GM18873 (cell line): ENCODE data around the gene PCA3.
"Not testable (repeated sequence)": the region's sequence is repeated elsewhere in the genome, so short reads cannot be mapped to it uniquely, and the experiment has no call there.

ENCODE experiments used
- ATAC-seq: cut with Tn5 transposase; IDR thresholded peaks from one replicate; pipeline ENCODE4 v1.9.1; 2021; ENCODE audit warnings: mild to moderate bottlenecking, moderate library complexity, moderate number of reproducible peaks; ENCODE audit not compliant: unreplicated experiment, low FRiP score

Gene PCA3

DNA sequence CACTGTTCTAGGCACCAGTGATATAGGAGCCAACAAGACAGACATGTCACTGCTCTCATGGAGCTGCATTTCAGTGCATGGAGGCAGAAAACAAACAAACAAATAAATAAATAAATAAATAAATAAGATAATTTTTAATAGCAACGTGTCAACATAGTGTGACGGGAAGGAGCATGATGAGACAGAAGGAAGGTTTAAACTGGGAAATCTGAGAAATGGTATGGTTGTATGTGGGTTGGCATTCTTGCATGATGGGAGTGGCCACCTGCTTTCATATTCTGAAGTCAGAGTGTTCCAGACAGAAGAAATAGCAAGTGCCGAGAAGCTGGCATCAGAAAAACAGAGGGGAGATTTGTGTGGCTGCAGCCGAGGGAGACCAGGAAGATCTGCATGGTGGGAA, at the start of gene PCA3:
PCA3 (plus strand) TSS at position 301 of the 400 bp plus-strand sequence.
- ATAC-seq = no peak

DNA sequence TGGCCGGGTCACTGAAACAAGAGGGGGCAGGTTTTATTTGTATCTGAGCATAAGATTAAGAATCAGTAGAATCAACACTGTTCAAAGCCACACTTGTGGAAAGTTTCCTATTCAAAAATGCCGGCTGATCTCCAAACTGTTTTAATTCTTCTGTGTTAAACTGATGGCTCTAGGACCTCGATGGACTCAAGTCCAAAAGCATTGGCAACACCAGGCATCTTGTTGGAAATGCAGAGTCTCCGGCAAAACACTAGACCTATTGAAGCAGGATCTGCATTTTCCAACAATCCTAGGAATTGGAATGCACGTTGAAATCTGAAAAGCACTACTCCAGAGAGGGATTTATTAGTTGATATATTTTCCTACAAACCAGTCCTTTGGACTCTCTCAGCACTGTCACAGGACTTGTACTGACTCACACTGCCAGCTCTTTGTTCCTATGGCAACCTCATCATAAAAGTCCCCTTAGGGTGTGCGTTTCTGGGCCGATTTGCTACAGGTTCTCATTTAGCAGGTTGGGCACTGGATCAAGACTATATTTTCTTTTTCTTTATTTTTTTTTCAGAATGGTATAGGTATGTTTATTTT, 48.1 kb upstream of the PCA3 start:
- no peak for ATAC-seq

DNA sequence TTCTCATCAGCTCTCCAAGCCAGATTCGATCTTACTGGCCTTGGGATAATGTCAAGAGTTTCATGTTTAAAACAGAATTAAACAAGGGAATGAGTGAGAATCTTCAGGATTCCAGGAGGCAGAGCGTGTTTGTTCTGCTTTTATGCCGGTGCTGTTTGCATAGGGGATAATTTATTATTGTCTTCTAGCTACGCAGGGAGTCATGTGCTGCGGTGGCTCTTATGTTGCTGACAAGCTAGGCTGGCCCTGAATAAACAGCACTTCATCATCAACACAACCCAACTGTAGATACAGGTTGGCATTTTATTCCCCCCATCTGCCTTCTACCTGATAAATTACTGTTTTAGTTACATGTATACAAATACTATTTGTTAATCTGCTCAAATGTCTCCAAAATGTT, 47.1 kb upstream of the PCA3 start:
- no peak for ATAC-seq

DNA sequence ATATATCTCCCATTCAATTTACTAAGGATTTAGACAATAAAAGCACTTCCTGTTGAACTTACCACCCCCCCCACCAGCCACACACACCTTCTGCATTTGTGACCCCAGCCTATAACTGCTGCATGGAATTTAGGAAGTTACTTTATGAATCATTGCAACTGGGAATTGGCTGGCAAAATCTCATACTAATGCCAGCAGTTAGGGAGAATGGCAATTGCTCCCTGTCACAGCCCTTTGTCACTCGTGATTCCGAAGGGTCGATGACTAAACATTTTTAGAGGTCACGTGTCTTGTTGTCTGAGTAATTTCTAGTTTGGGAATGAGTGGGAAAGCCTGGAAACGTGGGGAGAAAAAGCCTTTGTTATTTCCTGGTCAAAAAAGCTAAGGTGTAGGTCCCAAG, 46.6 kb upstream of the PCA3 start:
- no peak for ATAC-seq

DNA sequence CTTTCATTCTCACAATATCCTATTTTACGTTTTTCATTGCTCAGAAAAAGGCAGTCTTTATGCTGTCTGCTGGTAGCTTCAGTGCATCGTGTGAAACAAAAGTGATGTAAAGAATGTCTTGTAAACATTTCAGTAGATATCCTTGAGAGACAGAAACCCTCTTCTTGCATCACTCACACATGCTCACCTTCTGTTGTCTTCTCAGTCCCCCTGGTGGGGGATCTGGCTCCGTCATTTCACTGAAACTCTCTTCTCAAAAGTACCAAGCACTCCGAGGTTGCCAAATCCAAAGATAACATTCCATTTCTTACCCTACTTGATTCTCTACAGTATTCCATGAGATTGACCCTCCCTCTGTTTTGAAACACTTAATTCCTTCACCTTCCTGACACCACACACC, 46.1 kb upstream of the PCA3 start:
- ATAC-seq = no peak

DNA sequence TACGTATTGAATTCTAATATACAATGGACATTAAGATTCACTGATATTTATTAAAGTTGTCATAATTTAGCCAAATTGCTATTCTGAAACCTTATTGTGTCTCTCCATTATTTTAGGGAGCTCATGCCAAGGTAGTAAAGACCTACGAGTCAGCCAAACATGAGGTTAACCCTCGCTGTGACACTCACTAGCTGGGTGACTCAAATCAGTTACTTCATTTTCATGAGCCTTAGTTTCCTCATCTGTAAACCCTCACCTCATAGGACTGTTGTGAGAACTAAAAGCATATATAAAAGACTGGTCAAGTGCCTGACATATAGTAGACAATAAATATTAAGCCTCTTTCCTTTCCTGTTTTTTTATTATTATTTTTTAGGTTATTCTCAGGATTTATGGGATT, 44.0 kb upstream of the PCA3 start:
- no peak for ATAC-seq

DNA sequence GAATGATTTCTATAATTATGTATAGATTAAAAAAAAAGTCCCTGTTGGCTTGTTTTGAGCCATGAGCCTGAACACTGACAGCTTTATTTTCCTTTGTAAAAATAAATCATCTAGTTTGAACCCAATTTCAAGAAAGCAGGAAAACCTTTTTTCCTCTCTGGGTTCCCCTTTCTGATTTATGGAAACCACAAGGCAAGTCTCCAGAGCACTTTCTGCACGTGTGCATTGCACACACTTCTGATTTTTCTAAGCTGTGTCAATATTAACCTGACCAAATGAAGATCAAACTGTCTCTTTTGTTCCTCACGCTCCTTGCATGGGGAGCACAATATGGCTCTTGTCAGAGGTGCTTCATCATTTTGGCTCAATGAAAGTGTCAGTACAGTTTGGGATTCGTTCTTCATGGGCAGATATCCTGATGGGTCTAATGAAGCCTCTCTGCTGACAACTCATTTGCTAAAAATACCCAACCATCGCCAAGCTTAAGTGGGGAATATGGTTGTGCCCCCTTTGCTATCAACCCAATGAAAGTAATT, 39.2 kb upstream of the PCA3 start:
- ATAC-seq = no peak

DNA sequence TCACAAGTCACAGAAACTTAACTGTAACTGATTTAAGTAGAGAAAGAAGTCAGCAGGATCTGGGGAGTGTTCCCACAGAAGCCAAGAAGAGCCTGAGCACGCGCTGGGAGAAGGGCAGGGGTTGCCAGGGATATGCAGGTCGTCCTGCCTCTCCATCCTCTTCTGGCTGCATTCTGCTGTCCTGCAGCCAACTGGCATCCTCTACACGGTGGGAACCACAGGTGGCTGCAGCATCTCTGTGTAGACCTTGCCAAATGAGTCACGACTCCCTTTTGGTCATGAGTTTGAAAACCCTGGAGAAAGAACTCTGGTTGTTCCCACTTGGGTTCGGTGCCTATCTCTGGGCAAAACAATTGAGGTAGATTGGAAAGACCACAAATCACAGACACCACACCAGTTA, 38.4 kb upstream of the PCA3 start:
- ATAC-seq = no peak

DNA sequence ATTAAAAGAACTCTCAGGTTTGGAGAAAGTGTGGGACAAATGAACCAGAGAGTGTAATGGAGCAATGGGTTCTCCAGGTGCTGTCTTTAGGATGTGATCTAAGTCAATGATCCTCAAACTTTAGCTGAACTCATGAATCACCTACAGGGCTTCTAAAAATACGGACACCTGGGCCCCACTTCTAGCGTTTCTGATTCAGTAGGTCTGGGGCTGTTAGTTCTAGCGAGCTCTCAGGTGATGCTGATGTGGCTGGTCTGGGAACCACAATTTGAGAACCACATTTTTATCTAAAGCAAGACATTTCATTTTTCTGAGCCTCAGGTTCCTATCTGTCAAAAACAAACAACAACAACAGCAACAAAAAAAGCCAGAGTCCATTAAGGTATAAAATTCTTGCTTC, 35.1 kb upstream of the PCA3 start:
- ATAC-seq = no peak

DNA sequence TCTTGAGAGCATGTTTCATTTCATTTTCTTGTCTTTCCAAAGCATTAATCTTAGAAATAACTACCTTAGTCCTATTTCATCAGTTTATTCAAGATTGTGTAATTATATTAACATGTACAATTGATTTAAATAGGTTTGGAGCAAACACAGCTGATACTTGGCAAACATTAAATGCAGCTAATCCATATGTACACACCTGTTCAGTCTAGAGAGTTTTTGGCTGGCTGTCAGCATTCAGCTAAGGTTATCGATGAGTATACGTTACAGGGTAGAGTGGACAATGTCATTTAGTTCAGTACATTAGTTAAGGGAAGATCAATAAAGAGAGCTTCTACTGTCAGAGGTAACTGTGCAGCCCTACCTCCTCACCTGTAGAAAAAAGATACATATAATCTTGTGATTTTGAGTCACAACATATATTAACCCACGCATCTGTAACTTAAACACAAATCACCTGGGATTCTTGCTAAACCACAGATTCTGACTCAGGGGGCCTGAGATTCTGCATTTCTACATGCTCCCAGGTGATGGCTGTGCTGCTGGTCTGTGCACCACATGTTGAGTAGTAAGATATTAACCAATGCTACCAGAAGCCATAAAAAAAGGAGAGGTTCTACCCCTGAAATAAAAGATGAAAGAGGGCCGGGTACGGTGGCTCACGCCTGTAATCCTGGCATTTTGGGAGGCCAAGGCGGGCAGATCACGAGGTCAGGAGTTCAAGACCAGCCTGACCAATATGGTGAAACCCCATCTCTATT, 34.1 kb upstream of the PCA3 start:
- ATAC-seq = no peak

DNA sequence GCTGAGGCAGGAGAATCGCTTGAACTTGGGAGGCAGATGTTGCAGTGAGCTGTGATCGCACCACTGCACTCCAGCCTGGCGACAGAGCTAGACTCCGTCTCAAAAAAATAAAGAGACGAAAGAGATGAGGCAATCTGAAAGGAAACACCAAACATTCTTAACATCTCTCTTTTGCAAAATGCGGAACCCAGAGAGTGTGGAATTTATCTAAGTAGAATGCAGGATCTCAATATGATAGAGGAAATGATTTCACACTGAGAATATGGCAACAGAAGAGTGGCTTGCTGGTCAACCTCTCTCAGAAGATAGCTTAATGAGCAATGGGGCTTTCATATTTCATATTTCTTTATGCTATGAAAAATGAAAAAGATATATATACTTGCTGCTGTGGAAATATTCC, 33.4 kb upstream of the PCA3 start:
- ATAC-seq = no peak

DNA sequence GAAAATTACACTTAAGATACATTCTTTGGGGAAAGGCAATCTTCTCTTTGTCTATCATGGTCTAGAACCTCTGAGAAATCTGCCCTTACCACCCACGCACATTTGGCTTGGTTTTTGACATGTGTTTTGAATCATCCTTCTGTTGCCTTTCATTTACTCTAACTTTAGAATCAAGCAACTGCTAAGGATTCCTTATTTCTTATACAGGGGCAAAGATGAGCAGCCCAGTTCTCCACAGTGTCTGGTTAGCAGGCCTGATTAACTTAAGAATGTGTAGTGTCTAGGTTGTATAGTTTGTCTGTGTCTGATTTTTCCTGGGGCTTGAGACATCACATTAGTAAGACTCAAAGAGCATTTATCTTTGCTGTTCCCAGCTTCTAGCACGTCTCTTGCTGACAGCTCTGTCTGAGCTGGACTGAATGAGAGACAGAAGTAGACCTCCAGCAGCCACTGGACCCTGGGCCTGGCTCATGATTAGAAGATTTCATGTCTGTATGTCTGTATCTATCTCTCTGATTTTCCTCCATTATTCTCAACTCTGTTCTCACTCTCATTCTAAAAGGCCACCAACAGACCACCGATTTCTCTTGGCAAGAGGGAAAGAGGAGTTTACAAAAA, 31.8 kb upstream of the PCA3 start:
- no peak for ATAC-seq

DNA sequence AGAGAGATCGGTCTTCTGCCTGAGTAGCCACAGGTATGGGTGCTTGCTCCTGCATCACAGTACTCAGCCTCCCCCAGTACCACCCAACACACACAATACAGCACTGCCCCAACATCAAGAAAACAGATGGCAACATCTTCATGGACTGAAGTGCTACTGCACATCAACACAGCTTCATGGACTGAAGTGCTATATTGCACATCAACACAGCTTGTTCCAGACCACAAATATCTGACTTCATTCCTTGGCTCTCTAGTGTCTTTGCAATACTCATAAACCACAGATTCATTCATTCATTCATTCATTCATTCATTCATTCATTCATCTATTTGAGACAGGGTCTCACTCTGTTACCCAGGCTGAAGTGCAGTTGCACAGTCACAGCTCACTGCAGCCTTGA, 31.1 kb upstream of the PCA3 start:
- ATAC-seq = no peak

DNA sequence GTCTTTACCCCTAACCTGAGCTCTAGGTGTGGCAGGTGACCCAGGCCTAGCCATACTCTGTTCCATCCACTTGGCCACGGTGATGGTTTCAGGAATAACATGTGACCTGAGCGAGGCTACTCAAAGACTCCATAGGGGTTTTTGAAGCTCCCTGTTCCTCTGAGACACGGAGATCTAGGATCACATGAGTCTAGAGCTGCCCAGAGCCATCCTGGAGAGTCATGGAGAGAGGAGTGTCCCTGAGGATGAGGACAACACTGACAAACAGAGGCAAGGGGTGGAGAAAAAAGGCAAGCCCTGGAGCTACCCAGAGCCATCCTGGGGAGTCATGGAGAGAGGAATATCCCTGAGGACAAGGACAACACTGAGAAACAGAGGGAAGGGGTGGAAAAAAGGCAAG, 29.5 kb upstream of the PCA3 start:
- ATAC-seq = no peak

DNA sequence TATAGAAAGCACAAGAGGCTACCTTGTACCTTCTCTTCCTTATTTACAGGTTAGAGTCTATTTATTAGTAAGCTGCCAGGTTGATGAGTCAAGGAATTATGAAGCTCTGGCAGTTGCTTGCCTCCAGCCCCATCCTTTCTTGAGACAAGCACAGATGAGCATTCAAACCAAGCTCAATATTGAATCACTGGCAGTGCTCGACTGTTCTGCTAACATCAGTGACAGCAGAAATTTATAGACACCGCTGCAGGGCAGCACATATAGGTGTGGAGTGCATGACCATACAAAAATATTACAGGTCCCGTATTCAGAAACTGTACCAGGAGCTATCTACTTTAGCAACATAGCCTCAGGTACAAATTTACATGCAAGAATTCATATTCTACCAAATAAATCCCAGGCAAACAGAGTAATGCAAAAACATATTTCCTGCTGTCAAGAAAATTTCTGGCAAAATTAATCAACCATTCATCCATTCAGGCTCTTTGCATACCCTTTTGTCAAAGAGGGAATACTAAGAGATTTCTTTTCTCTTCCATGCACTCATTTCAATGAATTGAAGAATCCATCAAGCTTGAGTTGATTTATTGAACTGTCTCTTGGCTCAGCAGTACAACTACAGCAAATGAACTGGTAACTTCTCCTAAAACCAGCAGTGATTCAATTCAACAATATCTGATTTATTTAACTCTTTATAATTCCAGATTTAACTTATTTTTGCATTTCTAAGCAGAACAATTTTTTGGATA, 26.9 kb upstream of the PCA3 start:
- no peak for ATAC-seq

DNA sequence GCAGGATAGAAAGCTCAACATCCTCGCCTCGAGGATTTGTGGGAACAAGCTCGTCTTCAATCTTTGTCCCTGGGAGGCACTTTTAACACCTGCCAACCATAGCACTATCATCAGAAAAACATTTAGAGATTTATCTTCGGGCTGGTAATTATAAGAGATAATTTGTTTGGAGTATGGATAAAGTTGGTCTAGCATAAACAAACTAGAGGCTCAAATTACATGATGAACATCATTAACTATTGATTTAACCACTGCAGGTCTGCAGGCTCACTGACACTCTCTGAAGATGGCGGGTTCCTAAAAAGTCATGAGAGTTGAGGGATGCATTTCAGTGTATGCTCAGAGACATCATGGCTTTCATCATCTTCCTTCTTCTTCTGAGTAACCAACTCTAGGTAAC, 25.8 kb upstream of the PCA3 start:
- no peak for ATAC-seq

DNA sequence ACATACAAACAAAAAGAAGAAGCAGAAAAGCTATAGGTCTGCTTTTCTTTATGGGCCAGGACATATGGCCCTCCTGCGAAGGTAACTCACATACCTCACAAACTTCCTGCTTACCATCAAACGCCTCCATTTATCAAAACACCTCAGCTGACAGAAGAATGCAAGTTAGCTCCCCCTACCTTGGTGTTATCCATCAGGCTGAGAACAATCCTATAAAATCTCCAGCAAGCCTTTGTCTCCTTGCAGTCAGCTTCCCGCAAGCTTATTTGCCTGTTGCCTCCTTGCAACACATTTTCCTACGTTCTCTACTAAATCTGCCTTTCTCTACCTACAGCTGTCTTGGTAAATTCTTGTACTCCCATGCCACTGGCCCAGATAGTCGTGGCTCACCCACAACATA, 22.7 kb upstream of the PCA3 start:
- ATAC-seq = no peak

DNA sequence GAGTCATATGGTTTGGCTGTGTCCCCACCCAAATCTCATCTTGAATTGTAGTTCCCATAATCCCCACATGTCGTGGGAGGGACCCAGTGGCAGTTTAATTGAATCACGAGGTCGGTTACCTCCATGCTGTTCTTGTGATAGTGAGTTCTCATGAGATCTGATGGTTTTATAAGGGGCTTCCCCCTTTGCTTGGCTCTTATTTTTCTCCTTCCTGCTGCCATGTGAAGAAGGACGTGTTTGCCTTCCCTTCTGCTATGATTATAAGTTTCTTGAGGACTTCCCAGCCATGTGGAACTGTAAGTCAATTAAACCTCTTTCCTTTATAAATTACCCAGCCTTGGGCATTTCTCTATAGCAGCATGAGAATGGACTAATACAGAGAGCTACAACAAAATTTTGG, 21.3 kb upstream of the PCA3 start:
- not testable (repeated sequence) for ATAC-seq

DNA sequence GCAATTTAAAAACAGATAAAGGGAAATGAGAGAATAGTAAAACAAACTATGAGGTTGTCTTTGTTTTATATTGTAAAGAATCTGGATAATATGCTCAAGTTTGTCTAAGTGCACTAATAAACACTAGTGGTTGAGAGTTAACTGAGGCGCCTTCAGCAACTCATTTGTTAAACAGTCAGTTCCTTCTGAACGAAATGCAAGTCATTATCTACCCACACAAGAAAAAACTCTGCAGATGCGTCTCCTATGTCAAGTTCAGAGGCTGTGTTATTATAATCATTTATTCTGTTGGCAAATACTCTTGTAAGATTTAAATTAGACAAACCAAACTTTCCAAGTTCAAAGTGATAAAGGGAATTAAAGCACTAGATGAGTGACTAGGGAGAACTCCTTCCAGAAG, 20.3 kb upstream of the PCA3 start:
- no peak for ATAC-seq

DNA sequence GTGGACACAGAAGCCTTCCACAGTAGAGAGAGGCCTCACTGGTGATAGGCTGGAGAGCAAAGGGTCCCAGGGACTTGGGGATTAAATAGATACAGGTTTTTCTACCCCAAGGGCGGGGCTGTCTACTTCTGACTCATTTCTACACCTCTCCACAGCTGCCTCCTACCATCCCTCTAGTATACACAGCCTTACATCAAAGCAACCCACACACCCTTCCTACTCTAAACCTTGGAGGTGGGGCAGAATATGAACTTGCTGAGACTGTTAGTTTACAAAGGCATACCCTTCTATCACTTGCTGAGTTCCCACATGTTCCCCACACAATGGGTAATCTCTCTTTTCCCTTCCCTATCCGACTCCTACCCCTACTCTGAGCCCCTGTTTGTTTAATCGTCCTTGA, 19.9 kb upstream of the PCA3 start:
- no peak for ATAC-seq

DNA sequence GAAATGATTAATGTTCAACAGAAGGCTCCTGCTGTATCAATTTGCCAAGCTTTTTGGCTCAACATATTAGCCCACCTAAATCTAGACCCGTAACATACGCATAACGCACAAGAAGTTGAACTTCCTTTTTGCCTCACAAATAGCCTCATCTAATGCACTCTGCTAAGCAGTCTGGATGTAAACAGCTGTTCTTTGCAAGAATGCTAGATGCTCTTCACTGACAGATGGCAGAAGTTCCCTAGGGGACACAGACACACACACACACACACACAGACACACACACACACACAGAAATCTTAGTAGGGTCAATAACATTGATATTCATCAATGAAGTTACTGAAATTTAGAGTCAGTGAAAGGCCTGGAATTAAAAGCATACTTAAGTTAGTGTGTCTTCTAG, 13.2 kb upstream of the PCA3 start:
- ATAC-seq = no peak
